ENCODE data around the gene USP17L20. TPM values are rescaled to one million over a fixed set of nuclear protein-coding genes. Genes with fewer than 3 reads are reported as not detected.
"Not testable (repeated sequence)": the region's sequence is repeated elsewhere in the genome, so short reads cannot be mapped to it uniquely, and the experiment has no call there.

The USP17L20 gene
- total and polyA plus RNA-seq, 2 of the 13 experiments (the other 11 are each of a cell fraction or from before 2014, with no cell fraction given): not detected

DNA sequence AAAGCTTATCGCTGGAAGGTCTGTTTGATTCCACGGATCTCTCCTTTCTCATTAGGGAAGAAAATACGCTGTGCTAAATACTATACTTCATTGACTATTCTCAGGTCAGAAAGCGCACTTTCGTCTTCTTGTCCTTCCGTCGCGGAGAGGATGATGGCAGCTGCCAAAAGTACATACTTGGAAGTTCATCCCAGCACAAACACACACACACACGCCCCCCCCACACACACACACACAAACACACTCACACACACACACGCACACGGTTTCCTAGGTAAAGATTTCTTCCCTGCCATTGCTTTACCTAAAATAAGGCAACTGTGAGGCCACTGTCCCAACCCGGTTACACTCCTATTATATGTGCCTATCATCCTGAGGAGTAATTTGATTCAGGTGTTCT lies 19.5 kb upstream of the USP17L20 start:
- ATAC-seq; H3K36me3 ChIP-seq (replicated peaks in 1 of 2; ENCODE audit: control insufficient read depth in 1 of 2, insufficient read depth in 2 of 2, low read length in 2 of 2); H3K9ac ChIP-seq (ENCODE audit: insufficient read depth, low read depth, low read length); H3K27ac ChIP-seq (ENCODE audit: extremely low read length, insufficient read depth, low read length); intact Hi-C loops (cut with micrococcal nuclease; ENCODE audit: unreplicated experiment); H3K9me3 ChIP-seq (ENCODE audit: low read length); H3K4me1 ChIP-seq (ENCODE audit: insufficient read depth, low read length); FAIRE-seq; in situ Hi-C loops (cut with HindIII; ENCODE audit: extremely low pct_ligation_motif_present, low pct_unique_long_range_greater_than_20kb); BruUV-seq (replicated peaks); H4K20me1 ChIP-seq (ENCODE audit: insufficient read depth, low read length); H2AFZ ChIP-seq (ENCODE audit: low read length); H3K4me3 ChIP-seq (replicated peaks in 1 of 3; ENCODE audit: insufficient read depth in 1 of 3, low read depth in 2 of 3, low read length in 3 of 3); POLR2A ChIA-PET; CTCF ChIA-PET (ENCODE audit: low intra/inter-chr PET ratio, low total read pairs); DNase-seq (ENCODE audit: low spot score); H3K79me2 ChIP-seq (ENCODE audit: insufficient read depth, low read length); H3K4me2 ChIP-seq (ENCODE audit: low read depth, low read length); H3K27me3 ChIP-seq (ENCODE audit: control insufficient read depth in 1 of 2, insufficient read depth in 2 of 2, low read length in 2 of 2): not testable (repeated sequence)
- WGBS (ENCODE audit: low lambda C conversion rate): 46% methylated on average over 12 of the region's 12 CpGs

DNA sequence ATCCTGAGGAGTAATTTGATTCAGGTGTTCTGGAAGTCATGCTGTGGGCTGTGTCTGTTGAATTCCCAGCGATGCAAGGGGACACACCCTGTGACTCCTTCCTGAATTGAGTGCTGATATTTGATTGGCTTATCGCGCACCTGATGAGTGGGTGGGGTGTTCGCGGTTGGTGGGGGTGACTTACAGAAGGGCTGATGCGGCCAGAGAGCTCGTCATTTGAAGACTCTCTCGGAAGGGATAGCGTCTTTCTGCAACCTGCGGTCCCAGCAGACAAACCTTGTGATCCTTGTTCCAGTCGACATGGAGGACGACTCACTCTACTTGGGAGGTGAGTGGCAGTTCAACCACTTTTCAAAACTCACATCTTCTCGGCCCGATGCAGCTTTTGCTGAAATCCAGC lies 14.3 kb upstream of the USP17L20 start, which contains the start of gene USP17L17:
USP17L17 (plus strand) TSS at position 301 of the 400 bp plus-strand sequence; CDS start at position 301, 0 bp downstream.
- in situ Hi-C loops (cut with HindIII; ENCODE audit: extremely low pct_ligation_motif_present, low pct_unique_long_range_greater_than_20kb); H3K36me3 ChIP-seq (replicated peaks in 1 of 2; ENCODE audit: control insufficient read depth in 1 of 2, insufficient read depth in 2 of 2, low read length in 2 of 2); ATAC-seq; BruUV-seq (replicated peaks); H4K20me1 ChIP-seq (ENCODE audit: insufficient read depth, low read length); intact Hi-C loops (cut with micrococcal nuclease; ENCODE audit: unreplicated experiment); H3K79me2 ChIP-seq (ENCODE audit: insufficient read depth, low read length); CTCF ChIA-PET (ENCODE audit: low intra/inter-chr PET ratio, low total read pairs); H3K27me3 ChIP-seq (ENCODE audit: control insufficient read depth in 1 of 2, insufficient read depth in 2 of 2, low read length in 2 of 2); DNase-seq (ENCODE audit: low spot score); FAIRE-seq; H2AFZ ChIP-seq (ENCODE audit: low read length); H3K4me2 ChIP-seq (ENCODE audit: low read depth, low read length); H3K4me3 ChIP-seq (replicated peaks in 1 of 3; ENCODE audit: insufficient read depth in 1 of 3, low read depth in 2 of 3, low read length in 3 of 3); H3K9ac ChIP-seq (ENCODE audit: insufficient read depth, low read depth, low read length); H3K27ac ChIP-seq (ENCODE audit: extremely low read length, insufficient read depth, low read length); H3K4me1 ChIP-seq (ENCODE audit: insufficient read depth, low read length); H3K9me3 ChIP-seq (ENCODE audit: low read length); POLR2A ChIA-PET: not testable (repeated sequence)
- 43% methylated on average over 11 of the region's 14 CpGs for WGBS (ENCODE audit: low lambda C conversion rate)

DNA sequence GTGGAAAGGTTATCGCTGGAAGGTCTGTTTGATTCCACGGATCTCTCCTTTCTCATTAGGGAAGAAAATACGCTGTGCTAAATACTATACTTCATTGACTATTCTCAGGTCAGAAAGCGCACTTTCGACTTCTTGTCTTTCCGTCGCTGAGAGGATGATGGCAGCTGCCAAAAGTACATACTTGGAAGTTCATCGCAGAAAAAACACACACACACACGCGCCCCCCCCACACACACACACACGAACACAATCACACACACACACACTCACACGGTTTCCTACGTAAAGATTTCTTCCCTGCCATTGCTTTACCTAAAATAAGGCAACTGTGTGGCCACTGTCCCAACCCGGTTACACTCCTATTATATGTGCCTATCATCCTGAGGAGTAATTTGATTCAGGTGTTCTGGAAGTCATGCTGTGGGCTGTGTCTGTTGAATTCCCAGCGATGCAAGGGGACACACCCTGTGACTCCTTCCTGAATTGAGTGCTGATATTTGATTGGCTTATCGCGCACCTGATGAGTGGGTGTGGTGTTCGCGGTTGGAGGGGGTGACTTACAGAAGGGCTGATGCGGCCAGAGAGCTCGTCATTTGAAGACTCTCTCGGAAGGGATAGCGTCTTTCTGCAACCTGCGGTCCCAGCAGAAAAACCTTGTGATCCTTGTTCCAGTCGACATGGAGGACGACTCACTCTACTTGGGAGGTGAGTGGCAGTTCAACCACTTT lies 9.8 kb upstream of the USP17L20 start, which contains the start of gene USP17L18:
USP17L18 (plus strand) TSS at position 678 of the 728 bp plus-strand sequence; CDS start at position 678, 0 bp downstream.
- BruUV-seq (replicated peaks); H3K27ac ChIP-seq (ENCODE audit: extremely low read length, insufficient read depth, low read length); H3K4me3 ChIP-seq (replicated peaks in 1 of 3; ENCODE audit: insufficient read depth in 1 of 3, low read depth in 2 of 3, low read length in 3 of 3); in situ Hi-C loops (cut with HindIII; ENCODE audit: extremely low pct_ligation_motif_present, low pct_unique_long_range_greater_than_20kb); H3K9ac ChIP-seq (ENCODE audit: insufficient read depth, low read depth, low read length); H4K20me1 ChIP-seq (ENCODE audit: insufficient read depth, low read length); H3K79me2 ChIP-seq (ENCODE audit: insufficient read depth, low read length); FAIRE-seq; ATAC-seq; H3K9me3 ChIP-seq (ENCODE audit: low read length); CTCF ChIA-PET (ENCODE audit: low intra/inter-chr PET ratio, low total read pairs); H3K4me2 ChIP-seq (ENCODE audit: low read depth, low read length); H3K4me1 ChIP-seq (ENCODE audit: insufficient read depth, low read length); POLR2A ChIA-PET; H2AFZ ChIP-seq (ENCODE audit: low read length); H3K36me3 ChIP-seq (replicated peaks in 1 of 2; ENCODE audit: control insufficient read depth in 1 of 2, insufficient read depth in 2 of 2, low read length in 2 of 2); DNase-seq (ENCODE audit: low spot score); H3K27me3 ChIP-seq (ENCODE audit: control insufficient read depth in 1 of 2, insufficient read depth in 2 of 2, low read length in 2 of 2); intact Hi-C loops (cut with micrococcal nuclease; ENCODE audit: unreplicated experiment): not testable (repeated sequence)
- 49% methylated on average over 22 of the region's 26 CpGs for WGBS (ENCODE audit: low lambda C conversion rate)

DNA sequence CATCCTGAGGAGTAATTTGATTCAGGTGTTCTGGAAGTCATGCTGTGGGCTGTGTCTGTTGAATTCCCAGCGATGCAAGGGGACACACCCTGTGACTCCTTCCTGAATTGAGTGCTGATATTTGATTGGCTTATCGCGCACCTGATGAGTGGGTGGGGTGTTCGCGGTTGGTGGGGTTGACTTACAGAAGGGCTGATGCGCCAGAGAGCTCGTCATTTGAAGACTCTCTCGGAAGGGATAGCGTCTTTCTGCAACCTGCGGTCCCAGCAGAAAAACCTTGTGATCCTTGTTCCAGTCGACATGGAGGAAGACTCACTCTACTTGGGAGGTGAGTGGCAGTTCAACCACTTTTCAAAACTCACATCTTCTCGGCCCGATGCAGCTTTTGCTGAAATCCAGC lies 4.8 kb upstream of the USP17L20 start, which contains the start of gene USP17L19:
USP17L19 (plus strand) TSS at position 301 of the 400 bp plus-strand sequence; CDS start at position 301, 0 bp downstream.
- ATAC-seq; BruUV-seq (replicated peaks); H3K9ac ChIP-seq (ENCODE audit: insufficient read depth, low read depth, low read length); DNase-seq (ENCODE audit: low spot score); H3K4me3 ChIP-seq (replicated peaks in 1 of 3; ENCODE audit: insufficient read depth in 1 of 3, low read depth in 2 of 3, low read length in 3 of 3); H4K20me1 ChIP-seq (ENCODE audit: insufficient read depth, low read length); CTCF ChIA-PET (ENCODE audit: low intra/inter-chr PET ratio, low total read pairs); intact Hi-C loops (cut with micrococcal nuclease; ENCODE audit: unreplicated experiment); H3K4me2 ChIP-seq (ENCODE audit: low read depth, low read length); H3K4me1 ChIP-seq (ENCODE audit: insufficient read depth, low read length); H3K36me3 ChIP-seq (replicated peaks in 1 of 2; ENCODE audit: control insufficient read depth in 1 of 2, insufficient read depth in 2 of 2, low read length in 2 of 2); POLR2A ChIA-PET; H3K27me3 ChIP-seq (ENCODE audit: control insufficient read depth in 1 of 2, insufficient read depth in 2 of 2, low read length in 2 of 2); in situ Hi-C loops (cut with HindIII; ENCODE audit: extremely low pct_ligation_motif_present, low pct_unique_long_range_greater_than_20kb); H3K79me2 ChIP-seq (ENCODE audit: insufficient read depth, low read length); H2AFZ ChIP-seq (ENCODE audit: low read length); H3K9me3 ChIP-seq (ENCODE audit: low read length); H3K27ac ChIP-seq (ENCODE audit: extremely low read length, insufficient read depth, low read length); FAIRE-seq: not testable (repeated sequence)
- WGBS (ENCODE audit: low lambda C conversion rate): no CpG with 5 or more reads among the region's 13 CpGs
